Bone marrow (tissue), 2 donors: ENCODE results near the gene SLIT3.

Experiments
- DNase-seq, 2 donors: peaks; one replicate each; lab custom pipeline; 2025; lab: John Stamatoyannopoulos, UW

SLIT3 gene

DNA sequence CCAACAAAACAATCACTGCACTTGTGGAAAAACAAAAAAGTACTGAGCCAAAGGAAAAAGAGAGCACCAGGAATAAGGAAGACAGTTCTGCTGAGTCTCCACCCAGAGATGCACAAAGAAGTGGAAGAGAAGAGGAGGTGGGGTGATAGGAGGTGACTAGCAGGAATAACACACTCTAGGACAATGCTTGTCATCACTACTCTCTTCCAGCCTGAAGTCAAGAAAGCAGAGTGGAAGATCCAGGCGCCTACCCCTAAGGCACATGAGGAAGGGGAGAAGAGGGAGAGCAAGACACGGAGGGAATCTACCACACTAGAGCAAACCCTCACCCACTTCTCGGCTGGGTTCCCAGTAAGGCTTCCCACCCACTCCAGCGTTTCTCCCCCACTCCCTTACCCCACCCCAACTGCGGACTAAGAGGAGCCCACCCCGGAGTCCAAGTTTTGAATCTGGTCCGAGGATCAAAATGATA, 1.7 kb downstream of the SLIT3 start:
- DNase-seq, result no peak

DNA sequence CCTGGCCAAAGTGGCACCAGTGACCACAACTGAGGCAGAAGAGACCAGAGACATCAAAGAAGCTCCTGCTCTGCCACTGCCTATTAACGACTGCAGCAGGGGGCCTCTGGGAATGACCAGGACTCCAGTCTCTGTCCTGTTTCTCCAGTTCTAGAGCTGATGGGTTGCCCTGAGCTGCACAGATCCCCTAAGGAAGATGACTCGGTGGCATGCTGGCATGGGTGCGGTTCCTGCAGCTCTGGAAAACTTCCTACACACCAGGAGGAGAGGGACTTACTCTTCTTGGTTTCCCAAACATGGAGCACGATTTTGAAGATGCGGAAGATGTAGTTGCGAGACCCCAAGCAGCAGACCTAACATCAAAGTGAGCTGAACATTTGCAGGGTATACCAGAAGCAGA, 2.7 kb downstream of the SLIT3 start:
- no peak for DNase-seq

DNA sequence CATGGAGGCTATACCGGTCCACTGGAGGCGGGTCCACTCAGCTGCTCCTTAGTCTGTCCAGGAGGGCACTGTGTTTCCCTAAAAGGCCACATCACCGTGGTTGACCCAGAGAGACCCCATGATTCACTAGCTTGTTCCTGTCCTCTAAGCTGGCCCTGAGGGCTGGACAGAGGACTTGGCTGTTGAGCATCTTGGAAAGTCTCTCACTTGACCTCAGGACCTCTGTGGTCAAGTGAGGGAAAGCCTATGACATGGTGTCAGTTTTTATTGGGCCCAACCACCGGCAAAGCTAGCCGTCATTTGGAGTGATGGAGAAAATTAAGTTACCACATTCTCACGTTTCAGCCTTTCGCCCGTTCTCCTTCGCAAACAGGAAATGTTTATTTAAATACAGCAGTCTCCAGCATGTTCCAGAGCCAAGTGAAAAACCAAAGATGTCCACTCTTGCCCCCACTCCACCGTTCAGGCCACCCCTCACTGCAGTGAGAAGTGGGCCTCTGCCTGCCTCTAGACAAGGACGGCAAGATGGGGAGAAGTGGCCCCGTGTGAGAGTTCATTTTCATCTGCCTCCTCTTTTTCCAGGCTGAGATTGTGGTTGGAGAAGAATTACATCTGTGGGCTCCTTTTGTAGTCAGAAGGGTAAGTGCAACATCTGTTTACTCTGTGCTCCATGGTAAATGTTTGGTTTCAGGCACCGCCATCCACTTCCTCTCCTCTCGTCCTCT, 4.4 kb downstream of the SLIT3 start:
- no peak for DNase-seq

DNA sequence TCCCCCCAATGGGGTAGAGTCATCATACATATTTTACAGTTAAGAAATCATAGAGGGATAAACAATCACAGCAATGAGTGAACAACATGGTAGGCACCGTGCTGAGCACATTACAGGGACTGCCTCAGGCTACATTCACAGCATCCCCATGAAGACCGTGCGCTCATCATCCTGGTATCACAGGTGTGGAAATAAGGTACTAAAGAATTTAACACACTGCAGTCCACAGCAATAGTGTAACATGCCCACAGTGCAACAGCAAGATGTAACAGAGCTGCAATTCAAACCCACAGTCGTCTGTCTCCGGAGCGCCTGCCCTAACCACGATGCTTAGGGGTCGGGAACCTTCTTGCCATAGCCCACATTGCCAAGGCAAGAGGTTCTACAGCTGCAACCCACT, 5.6 kb downstream of the SLIT3 start:
- no peak for DNase-seq

DNA sequence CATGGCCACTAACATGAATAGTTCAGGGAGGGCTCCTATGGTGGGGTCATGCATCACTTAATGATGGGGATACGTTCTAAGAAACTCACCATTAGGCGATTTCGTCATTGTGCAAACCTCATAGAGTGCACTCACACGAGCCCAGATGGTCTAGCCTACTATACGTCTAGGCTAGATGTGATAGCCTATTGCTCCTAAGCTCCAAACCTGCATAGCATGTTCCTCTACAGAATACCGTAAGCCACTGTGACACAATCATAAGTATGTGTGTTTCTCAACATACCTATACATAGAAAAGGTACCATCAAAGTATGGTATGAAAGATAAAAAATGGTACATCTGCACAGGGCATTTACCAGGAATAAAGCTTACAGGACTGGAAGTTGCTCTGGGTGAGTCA, 6.3 kb downstream of the SLIT3 start:
- no peak for DNase-seq

DNA sequence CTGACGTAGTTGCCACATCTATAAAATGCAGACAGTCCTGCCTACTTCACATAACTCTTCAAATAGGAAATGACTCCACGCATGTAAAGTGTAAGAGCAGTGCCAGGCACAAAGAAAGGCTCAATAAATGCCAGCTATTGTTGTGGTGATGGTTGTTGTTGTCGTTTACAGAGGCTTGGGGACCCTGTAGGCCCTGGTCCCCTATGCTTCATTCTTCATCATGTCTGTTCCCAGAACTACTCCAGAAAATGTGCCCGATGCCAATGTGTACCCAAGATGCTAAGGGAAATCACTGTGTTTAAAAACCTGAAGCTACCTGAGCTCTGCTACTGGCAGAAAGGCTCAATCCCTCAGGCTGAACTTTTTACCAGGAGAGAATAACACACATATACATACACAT, 9.1 kb downstream of the SLIT3 start:
- DNase-seq, result no peak

DNA sequence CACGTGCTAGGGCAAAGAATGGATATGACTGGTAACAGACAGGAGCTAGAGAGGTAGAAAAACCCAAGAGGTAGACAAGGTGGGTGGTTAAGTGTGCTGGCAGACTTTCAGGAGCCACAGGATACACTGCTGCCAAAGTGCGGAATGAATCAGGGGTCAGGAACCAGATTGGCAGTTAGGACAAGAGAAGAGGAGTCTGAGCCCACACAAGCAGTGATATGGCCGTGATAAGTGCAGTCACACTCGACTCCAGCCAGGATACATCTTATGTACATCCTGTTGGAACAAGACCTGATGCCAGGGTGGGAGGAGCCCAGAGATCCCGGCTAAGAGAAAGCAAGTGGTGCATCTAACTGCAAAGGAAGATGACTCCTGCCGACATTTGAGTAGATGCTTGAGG, 10.0 kb downstream of the SLIT3 start:
- no peak for DNase-seq

DNA sequence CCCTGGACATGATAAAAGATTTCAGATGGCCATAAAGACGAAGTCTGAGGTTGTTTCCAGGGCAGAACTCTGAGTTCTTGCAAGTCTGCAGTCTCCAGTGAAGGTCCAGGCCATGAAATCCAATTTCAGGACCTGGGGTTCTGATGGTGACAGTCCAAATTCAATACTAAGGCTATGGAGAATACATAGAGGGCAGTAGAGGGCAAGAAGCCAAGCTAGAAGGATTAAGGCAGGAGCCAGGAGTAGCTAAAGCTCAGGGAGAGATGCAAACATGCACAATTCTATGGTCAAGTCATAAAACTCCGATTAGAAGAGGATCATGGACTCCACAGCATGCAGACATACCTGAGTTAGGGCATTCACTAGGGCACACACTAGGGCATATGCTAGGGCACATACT, 11.4 kb downstream of the SLIT3 start:
- no peak for DNase-seq

DNA sequence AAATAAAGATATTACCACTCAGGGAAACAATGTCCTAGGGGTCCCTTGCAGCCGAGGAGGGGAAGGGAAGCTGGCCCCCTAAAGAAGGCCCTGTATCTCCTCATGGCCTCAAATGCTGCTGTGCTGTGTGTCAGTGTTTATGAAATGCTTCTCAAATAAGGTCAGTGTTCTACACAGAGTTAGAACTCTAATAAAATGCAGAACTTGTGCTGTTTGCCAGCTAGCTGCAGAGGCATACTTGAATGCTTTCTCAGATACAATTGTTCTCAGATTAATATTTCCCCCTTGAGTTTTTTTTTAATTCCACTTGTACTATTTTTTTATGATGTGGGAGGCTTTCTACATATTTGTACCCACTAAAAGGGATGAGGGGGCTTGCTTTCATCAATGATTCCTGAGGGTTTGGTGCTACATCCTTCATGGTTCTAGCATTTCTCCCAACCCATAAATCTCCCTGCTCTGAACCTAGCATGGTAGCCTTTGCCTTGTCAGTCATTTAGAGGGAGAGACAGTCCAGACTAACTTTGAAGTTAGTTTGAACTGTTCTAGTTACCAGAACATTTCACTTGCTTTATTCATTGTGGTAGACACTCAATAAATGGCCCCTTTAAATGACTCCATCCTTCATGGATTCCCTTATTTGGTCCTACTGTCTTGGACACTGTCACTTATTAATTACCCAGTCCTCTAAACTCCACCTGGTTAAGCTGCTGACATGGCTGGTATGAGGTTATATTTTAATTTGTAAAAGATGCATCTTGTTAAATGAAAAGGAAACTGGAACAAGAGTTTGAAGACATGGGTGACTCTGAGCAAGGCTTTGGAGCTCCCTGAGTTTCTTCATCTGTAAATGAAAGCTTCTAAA, 12.6 kb downstream of the SLIT3 start:
- no peak for DNase-seq

DNA sequence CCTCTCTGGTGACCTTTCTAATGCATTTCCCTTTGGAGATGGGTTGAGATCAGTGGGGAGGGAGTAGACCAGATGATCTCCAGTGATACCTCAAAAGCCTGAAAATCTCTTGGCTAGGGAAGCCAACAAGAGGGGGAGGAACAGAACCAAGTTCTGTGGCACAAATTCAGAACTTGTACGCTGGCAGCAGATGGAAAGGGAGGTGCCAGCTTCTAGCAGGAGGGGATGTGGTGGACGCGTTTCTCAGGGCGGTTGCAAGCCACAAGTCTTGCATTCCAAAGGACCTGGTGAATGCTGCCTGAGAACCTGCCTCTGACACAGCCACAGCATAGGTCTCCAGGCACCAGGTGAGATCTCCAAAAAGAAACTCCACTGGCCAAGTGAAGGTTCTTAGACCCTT, 13.4 kb downstream of the SLIT3 start:
- no peak for DNase-seq

DNA sequence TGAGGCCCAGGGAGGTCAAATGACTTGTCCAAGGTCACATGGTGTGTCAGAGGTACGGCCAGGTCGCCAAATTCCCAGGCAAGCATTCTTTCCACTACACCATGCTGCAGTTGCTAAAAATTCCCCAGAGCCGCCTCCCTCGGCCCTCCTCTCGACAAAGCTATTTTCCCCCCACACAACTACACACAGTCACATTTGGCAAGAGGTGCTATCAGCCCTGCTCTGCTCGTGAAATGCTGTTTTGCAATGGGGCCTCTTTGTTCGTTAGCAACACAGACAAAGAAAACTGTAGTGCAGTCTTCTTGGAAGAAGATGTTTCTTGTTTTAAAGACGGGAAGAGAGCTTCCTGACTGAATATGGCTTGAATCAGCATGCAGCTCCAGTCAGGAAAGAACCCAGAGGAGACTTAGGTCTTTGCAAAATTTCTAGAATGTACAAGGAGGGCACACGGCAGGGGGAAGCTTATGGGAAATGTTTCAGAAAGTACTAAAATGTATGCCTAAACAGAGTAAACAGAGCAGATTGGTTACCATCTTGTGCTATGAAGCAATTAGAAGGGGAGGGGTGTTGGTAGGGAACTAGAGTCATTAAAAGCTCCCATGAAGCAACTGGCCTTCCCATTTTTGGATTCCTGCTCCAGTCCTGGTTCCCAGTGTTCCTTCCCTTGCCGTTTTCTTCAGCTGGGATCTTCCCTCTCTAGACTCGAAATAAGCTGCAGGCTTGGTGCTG, 14.2 kb downstream of the SLIT3 start:
- no peak for DNase-seq

DNA sequence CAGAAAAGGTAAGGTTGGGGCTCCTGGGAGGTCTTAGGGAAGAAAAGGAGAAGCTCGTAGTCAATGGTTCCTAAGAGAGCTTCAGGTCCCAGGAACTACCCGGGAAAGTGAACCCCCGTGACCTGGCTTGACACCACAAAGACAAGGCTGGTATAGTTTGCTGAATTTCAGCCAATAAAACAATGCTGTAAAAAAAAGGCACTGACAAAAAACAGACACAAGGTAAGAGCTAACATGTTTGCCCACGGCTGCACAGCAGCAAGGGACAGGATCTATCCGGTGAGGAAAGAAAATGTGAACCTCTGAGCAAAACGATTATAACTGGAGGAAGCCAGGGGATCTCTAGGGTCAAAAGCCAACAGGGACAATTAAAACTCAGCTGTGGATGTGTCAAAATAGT, 17.1 kb downstream of the SLIT3 start:
- DNase-seq, result no peak

DNA sequence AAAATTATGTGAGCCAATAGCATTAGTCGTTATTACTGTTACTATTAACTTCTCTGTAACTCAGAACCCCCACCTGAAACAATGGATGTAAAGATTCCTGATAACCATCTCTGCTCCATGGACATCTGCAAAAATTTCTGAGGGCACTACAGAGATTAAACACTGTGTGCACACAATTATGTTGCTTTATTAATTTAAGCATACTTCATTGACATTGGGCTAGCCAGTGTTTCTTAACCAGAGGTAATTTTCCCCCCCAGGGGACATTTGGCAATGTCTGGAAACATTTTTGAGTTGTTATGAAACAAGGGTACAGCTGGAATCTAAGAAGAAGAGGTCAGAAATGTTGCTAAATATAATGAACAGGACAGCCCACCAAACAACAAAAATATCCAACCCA, 19.3 kb downstream of the SLIT3 start:
- DNase-seq, result no peak

DNA sequence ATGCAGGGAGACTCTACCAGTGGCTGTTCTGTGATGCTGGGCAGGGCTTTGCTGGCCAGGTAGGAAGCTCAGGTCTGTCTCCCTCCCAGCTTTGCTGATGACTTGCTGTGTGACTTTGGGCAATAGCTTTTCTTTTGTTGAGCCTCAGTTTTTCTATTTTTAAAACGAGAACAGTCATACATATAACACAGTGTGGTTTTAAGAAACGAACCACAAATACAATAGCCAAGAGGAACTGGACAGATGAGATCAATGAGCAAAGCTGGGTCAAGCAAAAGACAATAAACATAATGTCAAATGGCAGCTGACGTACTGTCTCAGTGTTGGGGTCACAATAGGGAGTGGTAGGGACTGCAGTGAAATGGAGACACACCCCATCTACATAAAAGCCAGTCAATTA, 20.2 kb downstream of the SLIT3 start:
- DNase-seq, result no peak

DNA sequence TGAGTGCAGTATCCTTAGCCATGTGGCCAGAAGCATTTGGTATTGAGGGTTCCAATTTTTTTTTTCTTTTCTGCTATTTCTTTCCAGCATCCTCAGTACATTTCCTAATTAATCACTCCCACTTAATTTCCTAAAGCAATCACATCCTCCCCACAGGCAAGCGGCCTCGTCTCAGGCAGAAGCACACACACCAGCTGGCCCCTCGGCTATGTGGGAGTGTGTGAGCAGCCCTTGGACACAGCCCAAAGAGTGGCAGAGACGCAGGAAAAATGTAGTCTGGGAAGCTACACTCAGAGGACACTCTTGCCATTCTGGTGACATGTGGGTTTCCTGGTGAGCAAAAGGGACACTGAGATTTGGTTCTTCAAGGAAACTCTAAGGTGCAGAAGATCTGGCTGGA, 20.7 kb downstream of the SLIT3 start:
- no peak for DNase-seq

DNA sequence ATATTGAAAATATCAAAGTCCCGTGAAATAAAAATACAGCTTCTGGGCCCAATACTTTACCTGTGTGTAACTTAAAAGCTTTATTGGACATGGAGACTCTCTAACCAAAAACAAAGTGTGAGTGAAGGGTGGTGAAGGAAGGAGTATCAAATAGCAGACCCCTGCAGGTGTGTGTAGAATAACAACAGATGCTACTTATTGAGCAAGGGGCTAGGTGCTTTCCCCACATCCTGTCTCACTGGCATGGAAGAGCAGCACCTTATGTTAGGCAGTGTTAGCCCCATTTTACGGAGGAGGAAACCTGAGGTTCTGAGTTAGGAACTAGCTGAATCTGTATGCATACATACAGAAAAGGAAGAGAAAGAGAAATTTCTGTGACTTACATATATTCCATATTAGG, 21.8 kb downstream of the SLIT3 start:
- DNase-seq, result no peak

DNA sequence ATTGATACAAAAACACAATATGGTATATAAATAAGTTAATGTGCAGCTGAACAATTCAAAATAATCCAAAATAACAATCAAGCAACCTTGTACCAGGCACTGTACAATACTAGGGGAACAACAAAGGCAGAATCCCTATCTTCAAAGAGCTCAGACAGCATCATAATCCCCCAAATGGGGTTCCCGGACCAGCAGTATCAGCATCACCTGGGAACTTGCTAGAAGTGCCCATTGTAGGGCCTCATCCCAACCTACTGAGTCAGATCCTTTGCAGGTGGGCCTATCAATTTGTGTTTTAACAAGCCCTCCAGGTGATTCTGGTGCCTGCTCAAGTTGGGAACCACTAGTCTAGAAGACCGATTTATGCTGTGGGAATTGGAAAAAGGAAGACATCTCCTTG, 27.1 kb downstream of the SLIT3 start:
- DNase-seq, result no peak

DNA sequence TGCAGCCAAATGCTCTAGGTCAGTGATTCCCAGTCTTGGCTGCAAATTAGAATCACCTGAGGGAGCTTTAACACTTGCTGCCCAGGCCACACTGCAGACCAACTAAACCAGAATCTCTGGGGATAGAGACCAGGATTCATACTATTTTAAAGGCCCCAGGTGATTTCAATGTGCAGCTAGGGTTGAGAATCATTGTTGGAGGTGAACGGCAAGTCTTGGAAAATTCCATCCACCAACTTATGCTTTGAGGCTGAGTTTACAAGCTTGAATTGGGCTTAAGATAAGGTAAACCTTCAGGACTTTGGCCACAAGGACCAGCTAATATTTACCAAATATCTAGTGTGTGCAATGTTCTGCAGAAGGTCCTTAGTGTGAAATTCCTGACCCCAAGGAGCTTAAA, 27.5 kb downstream of the SLIT3 start:
- no peak for DNase-seq

DNA sequence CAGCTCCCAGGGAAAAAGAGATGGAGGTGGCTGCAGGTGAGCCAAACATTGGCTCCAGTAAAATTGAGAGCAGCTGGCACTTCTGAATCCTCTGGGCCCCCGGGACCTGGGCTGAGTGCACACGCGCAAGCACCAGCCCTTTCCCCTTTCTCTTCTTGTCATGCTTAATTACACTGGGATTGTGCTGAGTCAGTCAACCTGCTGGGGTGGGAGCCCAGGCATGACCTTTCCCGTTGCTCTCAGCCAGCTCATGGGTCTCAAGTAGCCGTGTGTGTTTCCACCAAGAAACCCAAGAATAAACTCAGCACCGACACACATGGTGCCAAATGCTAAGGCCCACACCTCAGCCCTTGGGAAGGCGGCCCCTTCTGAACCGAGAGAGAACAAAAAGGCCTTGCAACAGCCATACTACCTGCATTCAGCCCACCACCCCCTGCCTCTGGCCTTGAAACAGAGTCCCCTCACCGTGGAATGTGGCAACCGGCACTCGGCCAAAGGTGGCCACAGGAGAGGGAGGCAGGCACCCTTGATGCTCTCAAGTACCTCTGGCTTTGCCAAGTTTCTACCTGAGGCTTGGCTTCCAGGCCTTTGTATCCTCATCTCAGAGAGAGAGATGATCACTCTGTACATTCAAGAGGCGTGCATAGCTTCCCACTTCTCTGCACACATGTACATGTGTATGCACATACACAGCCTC, 28.1 kb downstream of the SLIT3 start:
- DNase-seq, result no peak

DNA sequence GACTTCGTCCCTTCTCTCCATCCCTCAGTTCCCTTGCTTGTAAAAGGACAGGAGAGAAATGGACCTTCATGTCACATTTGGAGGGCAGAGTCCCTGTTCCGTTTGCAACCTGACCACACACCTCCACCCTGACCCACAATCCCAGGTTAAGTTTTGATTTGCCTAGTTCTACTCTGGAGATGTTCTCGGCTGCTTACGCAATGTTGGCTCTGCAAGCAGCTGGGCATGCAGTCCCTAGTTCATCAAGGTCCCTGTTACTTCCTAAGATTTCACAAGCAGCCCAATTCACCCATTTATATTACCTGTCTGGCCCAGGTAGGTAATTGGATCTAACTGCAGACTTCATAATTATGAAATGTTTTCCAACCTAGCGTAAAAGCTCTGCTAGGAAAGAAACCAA, 28.8 kb downstream of the SLIT3 start:
- DNase-seq, result no peak

DNA sequence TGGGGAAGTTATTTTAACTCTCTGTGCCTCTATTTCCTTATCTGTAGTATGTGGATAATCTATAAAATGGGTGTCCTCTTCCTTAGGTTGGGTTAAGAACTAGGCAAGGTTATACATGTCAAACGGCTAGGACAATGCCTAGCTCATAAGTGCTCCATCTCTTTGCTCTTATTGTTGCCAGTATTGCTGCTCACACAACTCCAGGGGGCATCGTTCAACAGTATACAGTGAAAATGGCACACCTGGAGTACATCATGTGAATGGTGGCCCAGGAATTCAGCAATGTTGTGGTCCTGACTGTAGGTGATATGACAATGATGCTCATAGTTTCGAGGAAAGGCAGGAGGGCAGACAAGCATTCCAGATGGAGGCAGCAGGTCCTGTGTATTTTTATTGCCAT, 30.1 kb downstream of the SLIT3 start:
- DNase-seq, result no peak

DNA sequence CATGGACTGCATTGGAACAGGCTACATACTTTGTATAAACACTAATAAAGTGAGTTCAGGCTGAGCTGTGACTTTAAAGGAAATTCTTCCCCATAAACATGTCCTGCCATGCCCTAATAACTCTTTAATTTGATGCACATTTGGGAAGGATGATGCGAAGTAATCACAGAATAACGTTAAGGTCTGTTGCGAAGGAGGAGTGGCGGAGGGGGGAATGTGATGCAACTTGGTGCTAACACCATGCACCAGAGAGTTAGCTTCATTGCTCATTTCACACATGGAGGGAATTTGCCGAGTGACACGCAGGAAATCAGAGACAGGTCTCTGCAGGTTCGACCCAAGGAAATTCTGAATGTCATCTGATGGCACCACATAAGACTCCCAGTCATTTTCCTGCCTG, 32.9 kb downstream of the SLIT3 start:
- no peak for DNase-seq
